HG03064 (cell line): Measurements from ENCODE around the gene KCNN1.
"Not testable (repeated sequence)": the region's sequence is repeated elsewhere in the genome, so short reads cannot be mapped to it uniquely, and the experiment has no call there.

Source experiments
- ATAC-seq: cut with Tn5 transposase; IDR thresholded peaks from one replicate; pipeline ENCODE4 v1.9.1; 2021; ENCODE audit warnings: low read depth; ENCODE audit not compliant: unreplicated experiment

Gene KCNN1

DNA sequence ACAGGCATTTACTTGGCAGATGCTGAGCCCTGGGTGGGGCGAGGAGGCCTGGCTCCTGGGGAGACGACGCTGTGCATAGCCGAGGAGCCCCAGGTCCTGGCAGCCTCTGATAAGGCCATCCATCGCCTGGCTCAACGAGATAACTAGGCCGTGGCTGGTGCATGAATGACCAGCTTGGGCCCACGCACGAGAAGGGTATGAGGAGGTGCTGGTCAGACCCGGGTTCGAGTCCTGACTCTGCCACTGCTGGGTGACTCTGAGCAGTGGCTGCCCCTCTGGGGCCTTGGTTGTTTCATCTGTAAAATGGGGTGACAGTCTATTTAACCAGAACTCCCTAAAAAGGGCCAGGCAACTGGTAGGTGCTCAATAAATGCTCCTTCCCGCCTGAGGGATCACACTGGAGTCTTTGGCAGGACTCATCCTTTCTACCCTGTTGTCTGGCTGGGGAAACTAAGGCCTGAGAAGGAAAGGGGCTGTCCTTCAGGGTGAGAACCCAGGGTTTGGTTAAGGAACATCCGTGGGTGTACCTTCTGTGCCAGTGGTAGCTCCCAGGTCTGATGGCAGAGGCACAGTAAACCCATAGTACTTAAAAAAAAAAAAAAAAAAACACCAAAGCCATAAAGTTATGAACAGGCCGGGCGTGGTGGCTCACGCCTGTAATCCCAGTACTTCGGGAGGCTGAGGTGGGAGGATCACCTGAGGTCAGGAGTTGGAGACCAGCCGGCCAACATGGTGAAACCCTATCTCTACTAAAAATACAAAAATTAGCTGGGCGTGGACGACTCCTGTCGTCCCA, 33.0 kb downstream of the KCNN1 start:
- ATAC-seq, result no peak

DNA sequence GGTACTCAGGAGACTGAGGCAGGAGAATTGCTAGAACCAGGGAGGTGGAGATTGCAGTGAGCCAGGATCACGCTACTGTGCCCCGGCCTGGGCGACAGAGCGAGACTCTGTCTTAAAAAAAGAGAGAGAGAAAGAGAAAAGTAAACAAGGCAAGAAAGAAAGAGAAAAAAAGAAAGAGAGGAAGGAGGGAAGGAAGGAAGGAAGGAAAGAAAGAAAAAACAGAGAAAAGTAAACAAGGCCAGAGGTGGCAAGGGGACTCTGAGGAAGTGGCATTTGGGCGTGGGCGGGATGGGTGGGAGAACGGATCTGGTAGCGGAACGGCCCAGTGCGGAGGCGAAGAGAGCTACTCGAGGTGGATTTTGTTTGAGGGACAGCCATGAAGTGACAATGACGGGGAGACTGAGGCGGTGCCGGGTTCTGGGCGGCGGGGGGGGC, 33.6 kb downstream of the KCNN1 start:
- no peak for ATAC-seq

GRCh38 chr19:18000915-18001776, 34.2 kb downstream of the KCNN1 start:
- ATAC-seq, result peak; percentile 54

GRCh38 chr19:18001777-18002345, 35.0 kb downstream of the KCNN1 start:
- no peak for ATAC-seq

GRCh38 chr19:18002347-18002850, 35.5 kb downstream of the KCNN1 start:
- ATAC-seq, result no peak

DNA sequence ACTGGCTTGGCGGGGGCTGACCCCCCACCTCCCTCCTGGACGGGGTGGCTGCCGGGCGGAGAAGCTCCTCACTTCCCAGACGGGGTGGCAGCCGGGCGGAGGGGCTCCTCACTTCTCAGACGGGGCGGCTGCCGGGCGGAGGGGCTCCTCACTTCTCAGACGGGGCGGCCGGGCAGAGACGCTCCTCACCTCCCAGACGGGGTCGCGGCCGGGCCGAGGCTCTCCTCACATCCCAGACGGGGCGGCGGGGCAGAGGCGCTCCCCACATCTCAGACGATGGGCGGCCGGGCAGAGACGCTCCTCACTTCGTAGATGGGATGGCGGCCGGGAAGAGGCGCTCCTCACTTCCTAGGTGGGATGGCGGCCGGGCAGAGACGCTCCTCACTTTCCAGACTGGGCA, 38.8 kb downstream of the KCNN1 start:
- not testable (repeated sequence) for ATAC-seq

GRCh38 chr19:18007044-18007916, 40.4 kb downstream of the KCNN1 start:
- peak; percentile 59 for ATAC-seq

- peak; percentile 40 for ATAC-seq
These were observed 41.2 kb downstream of the KCNN1 start, which contains the start of gene ARRDC2 for GRCh38 chr19:18007917-18008673. TSS of gene ARRDC2 (plus strand) at chr19:18008170. CDS start at chr19:18008311, 141 bp downstream.

DNA sequence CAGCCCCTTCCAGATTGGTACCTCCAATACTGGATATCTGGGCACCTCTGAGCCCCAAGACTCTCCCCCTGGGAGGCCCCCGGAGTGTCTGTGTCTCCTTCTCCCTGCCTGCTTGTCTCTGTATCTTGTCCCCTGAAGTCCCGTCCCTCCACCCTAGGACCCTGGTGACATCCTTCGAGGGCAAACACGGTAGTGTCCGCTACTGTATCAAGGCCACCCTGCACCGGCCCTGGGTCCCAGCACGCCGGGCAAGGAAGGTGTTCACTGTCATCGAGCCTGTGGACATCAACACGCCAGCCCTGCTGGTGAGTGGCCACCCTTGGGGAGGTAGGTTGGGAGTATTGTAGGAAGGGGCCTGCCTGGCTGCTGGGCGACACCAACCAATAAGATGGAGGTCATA, 41.9 kb downstream of the KCNN1 start:
- ATAC-seq, result no peak

- no peak for ATAC-seq
These were observed 42.6 kb downstream of the KCNN1 start for GRCh38 chr19:18009412-18010066.

DNA sequence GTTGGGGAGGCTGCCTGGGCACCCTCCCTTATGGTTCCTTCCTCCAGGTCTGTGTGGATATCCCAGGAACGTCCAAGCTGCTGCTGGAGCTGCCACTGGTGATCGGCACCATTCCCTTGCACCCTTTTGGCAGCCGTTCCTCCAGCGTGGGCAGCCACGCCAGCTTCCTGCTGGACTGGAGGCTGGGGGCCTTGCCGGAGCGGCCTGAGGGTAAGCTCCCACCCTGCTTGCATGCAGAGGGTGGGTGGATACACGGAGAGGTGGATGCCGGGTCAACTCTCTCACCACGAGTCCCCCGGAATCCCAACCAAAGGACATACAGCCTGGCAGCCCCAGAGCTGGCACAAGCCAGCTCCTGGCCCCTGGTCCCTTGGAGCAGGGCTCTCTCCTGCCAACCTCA, 43.2 kb downstream of the KCNN1 start:
- ATAC-seq, result no peak

DNA sequence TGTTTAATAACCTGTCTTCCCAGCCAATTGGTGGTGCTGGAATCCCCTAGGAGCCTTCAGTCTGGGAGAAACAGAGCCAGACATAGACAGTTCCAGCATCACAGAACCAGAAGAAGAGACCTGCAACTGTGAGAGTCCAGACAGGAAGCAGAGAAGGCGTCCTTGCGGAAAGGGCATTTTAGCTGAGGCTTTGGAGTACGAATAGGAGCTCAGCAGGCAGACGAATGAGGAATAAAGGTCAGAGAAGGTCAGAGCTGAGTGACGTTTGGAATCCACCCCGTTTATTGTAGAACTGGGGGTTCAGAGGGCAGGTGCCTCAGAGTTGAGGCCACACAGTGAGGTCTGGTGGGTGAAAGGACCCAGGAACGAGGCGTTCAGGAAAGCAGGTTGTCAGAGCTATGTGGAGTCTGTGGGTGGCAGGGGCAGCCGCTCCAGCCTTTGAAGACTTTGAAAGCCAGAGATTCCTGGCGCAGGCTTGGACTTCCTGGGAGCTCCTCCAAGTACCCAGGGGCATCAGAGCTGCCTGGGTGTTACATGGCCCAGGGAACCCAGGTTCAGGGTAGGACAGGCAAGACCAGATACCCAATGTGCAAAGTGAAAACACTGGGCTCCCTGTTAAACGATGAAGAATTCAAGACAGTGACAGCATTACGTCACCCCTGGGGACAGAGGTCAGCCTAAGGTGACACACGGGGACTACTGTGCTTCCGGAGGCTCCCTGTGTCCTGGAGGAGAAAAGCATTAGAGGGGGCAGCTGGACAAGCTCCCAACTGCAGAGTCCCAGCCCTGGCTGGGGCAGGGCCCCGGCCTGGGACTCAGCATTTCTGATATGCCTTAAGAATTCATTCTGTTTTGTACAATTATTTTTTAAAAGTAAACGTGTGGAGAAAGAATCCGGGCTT, 46.6 kb downstream of the KCNN1 start:
- ATAC-seq, result no peak

DNA sequence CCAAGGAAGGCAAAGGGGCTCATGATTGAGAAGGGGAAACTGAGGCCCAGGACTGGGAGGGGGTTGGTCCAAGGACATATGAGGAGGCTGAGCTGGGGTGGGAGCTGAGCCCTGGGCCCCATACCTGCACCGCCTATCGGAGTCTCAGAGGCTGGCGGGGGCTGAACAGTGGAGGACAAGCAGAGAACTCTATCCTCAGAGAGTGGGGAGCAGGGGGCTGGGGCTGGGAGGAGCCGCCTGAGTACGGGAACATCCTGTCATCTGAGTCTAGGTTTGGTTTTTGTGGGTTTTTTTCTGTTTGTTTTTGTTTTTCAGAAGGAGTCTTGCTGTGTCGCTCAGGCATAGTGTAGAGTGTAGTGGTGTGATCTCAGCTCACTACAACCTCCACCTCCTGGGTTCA, 47.3 kb downstream of the KCNN1 start:
- no peak for ATAC-seq

DNA sequence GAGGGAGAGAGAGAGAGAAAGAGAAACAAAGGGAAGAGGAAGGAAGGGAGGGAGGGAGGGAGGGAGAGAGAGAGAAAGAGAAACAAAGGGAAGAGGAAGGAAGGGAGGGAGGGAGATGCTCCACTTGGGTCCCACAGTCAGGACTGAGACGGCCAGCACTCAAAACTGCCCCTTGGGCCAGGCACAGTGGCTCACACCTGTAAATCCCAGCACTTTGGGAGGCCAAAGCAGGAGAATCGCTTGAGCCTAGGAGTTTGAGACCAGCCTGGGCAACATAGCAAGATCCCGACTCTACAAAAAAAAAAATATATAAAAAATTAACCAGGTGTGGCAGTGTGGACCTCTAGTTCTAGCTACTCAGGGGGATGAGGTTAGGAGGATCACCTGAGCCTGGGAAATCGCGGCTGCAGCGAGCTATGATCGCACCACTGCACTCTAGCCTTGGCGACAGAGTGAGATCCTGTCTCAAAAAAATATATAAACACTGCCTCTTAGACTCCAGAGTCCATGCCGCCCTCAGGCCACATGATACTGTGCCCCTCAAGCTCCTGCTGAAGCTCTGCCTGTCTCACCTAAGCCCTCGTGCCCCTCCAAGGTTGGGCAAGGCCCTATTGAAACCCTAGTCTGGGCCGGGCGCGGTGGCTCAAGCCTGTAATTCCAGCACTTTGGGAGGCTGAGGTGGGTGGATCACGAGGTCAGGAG, 49.5 kb downstream of the KCNN1 start:
- no peak for ATAC-seq

DNA sequence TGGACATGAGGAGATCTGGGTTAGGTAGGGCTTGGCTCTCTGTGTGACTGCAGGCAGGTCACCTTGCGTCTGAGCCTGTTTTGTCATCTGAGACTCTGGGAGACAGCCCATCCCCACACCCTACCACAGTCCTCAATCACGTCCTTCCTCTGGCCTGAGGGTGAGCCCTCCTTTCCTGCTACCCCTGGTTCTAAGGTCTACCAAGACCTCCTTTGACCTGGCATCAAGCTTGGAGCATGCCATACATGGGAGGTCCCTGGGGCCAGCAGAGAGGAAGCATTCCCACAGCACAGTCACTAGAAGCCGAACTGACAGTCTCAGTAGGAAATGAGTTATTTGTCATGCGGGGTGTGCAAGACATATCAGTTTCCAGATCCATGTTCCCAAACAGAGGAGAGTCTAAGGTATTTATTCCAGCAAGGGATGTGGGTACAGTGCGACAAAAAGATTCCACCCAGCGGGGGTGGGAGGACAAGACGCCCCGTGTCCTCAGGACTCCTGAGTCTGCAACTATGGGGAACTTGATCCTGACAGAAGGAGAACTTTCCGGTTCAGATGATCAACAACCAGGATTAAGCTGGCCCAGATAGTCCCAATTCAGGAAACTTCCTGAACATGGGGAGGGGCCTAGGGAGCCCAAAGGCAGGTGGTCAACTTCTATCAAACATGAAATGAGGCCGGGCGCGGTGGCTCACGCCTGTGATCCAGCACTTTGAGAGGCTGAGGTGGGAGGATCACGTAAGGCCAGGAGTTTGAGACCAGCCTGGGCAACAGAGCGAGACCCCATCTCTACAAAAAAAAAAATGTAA, 50.6 kb downstream of the KCNN1 start:
- ATAC-seq, result no peak
